HG02840 (cell line): ENCODE measurements around the gene LST1.
A peak's percentile ranks its signal among the peaks of the same experiment; 100 is the strongest.
"Not testable (repeated sequence)": the region's sequence is repeated elsewhere in the genome, so short reads cannot be mapped to it uniquely, and the experiment has no call there.

ENCODE experiments used
- ATAC-seq: cut with Tn5 transposase; IDR thresholded peaks from one replicate; pipeline ENCODE4 v1.9.1; 2021; ENCODE audit warnings: mild to moderate bottlenecking, moderate library complexity, moderate number of reproducible peaks; ENCODE audit not compliant: unreplicated experiment, low FRiP score

LST1 gene

DNA sequence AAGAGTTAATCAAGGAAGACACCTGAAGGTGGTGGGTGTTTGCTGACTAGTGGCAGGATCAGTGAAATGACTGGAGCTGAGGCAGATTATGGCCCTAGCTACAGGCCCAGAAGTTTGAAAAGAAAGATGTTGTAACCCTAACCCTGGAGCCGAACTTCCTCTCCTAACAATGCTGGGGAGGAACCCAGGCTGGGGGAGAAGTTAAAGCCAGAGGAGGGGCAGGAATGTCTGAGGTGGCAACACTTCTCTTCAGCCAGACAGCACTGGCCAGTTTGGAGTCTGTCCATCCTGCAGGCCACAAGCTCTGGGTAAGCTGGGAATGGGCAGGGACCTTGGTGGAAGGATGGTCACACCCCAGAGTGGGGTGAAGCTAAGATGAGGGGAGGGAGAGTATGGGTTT is at the start of gene LST1:
Gene LST1 (plus strand): TSS at position 270 of the 400 bp plus-strand sequence. CDS start 1,023 bp downstream, outside the sequence.
- no peak for ATAC-seq

GRCh38 chr6:31538805-31539400 is 47.2 kb upstream of the LST1 start:
- no peak for ATAC-seq

DNA sequence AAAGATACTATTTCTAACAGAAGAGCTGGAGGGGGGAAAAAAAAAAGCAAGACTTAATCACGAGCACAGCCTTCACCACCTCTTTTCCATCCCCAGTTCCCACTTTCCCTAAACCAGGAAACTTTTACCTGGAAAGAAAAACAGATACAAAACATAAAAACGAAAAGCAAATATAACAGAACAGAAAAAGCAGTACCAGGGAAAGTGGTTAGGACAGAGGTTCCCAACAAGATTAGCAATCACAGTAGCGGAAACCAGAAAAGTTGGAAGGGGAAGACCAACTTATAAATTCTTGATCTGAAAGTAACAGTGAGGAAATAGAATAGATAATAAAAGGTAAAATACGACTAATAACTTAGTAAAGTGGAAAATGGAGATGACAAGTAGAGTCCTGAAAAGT is 45.4 kb upstream of the LST1 start:
- ATAC-seq: no peak

- ATAC-seq: peak; percentile 7
Measured at GRCh38 chr6:31541059-31541657, 44.9 kb upstream of the LST1 start.

DNA sequence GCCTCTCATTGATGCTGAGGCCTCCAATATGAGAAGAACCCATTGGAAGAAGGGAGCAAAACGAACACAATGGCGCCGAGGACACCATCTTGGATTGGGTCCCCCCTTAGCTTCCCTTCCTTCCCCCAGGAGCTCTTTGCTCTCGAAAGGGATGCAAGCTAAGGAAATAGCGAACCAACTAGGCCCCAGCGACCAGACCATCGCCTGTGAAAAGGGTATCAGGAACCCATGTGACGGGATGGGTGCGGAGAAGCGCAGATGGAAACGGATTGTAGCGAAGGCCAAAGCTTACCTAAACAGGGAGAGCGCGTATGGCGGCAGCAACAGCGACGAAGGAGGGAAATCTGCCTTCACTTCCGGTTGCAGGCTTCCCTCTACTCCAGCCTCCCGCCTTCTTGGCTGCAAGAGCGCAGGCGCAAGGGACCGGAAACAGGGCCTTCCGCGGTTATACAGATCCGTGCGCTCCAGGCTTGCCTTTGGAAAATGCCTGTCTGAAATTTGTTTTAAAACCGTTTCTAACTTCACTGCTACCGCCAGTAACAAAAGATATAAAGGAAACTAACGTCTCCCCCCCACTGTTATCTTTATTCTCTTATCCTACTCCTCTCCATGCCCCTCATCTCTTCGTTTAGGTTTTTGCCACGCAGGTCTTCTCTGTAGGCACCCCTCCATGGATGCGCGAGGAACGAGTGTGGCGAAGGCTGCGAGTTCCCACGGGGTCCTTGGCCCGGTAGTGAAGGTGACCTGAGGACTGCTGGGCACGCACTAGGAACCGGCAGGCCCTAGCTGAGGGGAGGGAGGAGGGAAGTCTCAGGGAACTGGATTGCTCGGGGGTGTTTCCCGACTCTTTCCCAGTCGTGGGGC is 44.2 kb upstream of the LST1 start, which contains the start of gene DDX39B:
Gene DDX39B (minus strand): TSS at position 346 of the 864 bp plus-strand sequence. CDS start 1,471 bp downstream, outside the sequence.
- ATAC-seq: peak; percentile 85

GRCh38 chr6:31543639-31544038 is 42.4 kb upstream of the LST1 start:
- ATAC-seq: no peak

GRCh38 chr6:31544676-31545075 is 41.4 kb upstream of the LST1 start:
- no peak for ATAC-seq

DNA sequence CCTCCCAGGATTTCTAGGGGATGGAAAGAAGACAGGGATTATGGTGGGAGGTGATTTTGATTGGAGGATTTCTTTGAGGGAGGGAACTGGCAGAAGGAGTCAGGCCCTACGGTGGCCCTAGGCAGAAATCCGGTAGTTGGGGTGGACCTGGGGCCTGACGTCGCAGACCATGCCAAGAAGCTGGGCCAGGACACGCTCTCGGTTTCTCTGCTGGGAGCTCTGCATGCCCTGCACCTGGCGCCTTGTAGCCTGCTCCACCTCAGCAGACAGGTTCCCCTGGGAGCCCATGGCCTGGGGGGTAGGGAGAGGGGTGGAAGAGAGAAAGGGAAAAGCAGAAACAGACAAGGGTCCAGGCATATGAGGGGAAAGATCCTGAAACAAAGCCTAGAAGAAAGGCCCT is 40.8 kb upstream of the LST1 start:
- no peak for ATAC-seq

DNA sequence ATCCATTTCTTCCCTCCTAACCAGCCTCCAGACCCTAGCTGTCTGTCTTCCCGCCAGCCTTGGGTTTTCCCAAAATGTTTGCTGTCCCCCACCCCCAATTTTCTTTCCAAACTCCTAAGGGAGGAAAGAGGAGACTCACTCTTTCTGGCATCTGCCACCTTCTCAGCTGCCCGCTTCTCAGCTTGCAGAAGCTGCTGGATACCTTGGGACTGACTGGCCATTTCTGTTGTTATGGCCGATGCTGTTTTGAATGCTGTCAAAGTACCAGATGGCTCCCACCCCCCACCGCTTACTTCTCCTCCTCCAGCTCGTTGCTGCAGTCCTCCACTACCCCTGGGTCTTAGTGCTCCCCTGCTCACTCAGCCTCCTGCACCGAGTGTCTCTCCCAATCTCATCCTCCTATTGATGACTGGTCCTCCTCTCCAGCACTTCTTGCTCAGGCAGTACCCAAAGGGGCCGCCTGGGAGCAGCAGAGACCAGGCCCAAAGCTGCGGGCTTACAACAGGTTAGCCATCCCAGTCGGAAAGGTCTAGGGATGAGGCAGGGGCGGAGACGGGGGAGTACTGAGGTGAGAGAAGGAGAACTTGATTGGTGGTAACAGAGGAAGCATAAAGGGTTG is 39.6 kb upstream of the LST1 start, which contains the start of gene ATP6V1G2:
Gene ATP6V1G2 (minus strand): TSS at position 270 of the 619 bp plus-strand sequence. CDS start 49 bp downstream, at position 221.
- no peak for ATAC-seq

- peak; percentile 72 for ATAC-seq
Measured at GRCh38 chr6:31546958-31547726, 38.9 kb upstream of the LST1 start, which contains the start of gene NFKBIL1. Gene NFKBIL1, plus strand, starts transcription at chr6:31547608. Its CDS starts 87 bp downstream, at chr6:31547695.

DNA sequence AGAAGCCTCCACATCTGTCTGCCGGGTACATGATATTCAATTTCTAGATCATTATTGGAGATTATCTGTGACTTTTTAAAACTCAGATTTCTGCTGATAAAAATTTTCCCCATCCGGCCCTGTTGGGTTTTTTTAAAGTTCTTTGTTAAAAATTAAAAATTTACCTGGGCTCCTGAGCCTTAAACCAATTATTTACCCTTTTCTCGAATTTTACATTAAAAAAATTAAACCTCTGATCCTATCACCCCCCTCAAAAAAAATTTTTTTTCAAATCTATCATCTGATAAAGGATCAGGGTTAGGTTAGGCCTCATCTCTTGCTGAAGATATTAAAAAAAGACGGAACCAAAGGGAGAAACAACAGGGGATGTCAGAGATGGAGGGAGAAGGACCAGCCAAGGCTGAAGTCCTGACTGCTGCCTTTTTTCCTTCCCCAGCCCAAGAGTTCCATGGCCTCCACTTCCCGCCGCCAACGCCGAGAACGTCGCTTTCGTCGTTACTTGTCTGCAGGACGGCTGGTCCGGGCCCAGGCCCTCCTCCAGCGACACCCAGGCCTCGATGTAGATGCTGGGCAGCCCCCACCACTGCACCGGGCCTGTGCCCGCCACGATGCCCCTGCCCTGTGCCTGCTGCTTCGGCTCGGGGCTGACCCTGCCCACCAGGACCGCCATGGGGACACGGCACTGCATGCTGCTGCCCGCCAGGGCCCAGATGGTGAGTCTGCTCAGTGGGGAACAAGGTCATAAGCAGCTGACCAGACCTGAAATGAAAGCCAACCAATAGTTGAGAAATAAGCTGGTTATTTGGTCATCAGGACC is 38.1 kb upstream of the LST1 start:
- ATAC-seq: no peak

DNA sequence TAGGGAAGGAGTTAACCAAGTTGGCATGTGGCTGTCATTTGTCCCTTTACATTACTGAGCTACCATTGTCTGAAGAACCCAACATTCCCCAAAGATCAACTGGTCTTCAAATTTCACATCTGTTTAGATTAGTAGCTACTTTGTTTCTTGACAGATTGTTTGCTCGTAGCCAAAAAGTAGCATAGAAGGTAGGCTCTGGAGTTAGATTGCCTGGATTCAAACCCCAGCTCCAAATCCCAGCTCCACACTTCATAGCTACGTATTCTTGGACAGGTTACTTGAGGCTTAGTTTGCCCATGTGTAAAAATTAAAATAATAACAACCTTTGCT is 37.6 kb upstream of the LST1 start:
- ATAC-seq: no peak

- ATAC-seq: not testable (repeated sequence)
Measured at GRCh38 chr6:31551371-31551770, 34.7 kb upstream of the LST1 start.

DNA sequence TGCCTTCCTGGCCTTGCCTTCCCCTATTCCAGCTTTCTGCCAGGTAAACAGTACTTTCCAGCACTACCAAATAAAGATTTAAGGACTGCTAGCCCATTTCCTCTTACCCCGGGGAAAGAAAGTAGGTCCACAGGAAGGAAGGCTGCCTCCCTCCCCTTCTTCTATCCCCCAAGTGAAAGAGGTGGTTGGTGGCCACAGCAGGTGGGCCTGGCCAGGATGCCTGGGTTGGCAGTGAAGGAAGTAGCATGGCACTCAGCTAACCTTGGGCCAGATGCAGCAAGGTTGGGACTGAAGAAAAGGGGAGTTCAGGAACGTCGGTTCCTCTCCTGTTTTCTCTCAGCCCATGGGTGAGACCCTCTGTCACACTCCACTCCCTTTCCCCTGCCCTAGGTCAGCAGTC is 29.8 kb upstream of the LST1 start:
- no peak for ATAC-seq

GRCh38 chr6:31557443-31558317 is 28.4 kb upstream of the LST1 start:
- ATAC-seq: no peak

- ATAC-seq: no peak
Measured at GRCh38 chr6:31558318-31558625, 27.8 kb upstream of the LST1 start.

GRCh38 chr6:31558631-31559500 is 27.2 kb upstream of the LST1 start:
- ATAC-seq: no peak

GRCh38 chr6:31559606-31559957 is 26.5 kb upstream of the LST1 start:
- ATAC-seq: no peak
